SK-N-MC (cell line): ENCODE results near the gene PSMD2.

Source experiments
- EZH2 ChIP-seq: fragments of 200-600 bp; sonication (generic); IDR thresholded peaks from one replicate; pipeline ENCODE4 v1.6.1; 2017; ENCODE audit warnings: antibody characterized with exemption
- POLR2AphosphoS5 ChIP-seq: IDR thresholded peaks from 2 replicates; pipeline ENCODE4 v1.6.1; 2012; ENCODE audit warnings: mild to moderate bottlenecking, low read depth, low read length, borderline replicate concordance

DNA sequence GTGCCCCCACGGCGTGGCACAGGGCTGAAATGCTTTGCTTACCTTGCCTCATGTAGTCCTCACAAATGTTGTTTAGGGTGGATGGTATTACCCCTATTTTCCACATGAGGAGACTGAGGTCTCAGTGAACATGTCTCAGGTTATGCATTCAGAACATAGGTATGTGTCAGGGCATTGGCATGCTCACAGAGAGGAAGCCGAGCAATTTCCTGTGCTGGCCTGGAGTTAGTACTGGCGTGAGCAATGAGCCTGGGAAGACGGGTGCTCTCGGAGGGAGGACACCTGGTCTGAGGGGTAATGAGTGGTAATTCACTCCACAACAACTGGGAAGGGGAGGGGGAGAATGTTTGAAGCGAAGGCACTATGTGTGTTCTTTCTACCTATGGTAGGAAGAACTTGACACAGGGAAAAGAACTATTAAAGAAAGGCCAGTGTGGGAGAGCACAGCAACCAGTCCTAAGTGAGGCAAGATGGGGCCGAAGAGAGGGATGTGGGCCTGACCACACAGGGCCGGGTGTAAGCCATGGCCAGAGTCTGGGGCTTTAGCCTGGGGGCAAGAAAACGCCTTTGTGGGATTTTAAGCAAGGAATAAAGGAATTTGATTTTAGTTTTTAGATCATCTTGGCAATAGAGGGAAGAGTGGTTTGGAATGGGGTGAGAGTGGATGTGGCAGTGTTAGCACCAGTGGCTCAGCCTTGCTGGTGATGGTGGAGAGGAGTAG, 33.5 kb downstream of the PSMD2 start:
- TF ChIP-seq POLR2AphosphoS5 (0 out of 2 replicates have a peak, but pooled peaks have one; percentile 25), EZH2 (no peak)
